Measurements from ENCODE around the gene MECP2.

The MECP2 gene

DNA sequence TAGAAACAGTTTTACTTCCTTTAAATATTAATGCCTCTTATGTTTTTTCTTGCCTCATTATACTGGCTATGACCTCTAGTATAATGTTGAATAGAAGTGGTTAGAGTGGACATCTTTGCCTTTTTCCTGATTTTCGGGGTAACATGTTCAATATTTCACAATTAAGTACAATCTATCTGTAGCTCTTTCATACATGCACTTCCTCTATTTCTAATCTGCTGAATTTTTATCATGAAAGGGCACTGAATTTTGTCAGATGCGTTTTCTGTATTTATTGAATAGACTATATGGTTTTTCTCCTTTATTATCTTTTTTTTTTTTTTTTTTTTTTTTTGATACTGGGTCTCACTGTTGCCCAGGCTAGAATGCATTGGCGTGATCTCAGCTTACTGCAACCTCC lies 29.0 kb downstream of the MECP2 start:
- DNase-seq (ENCODE audit: insufficient read length, low spot score), result no peak
- 0 out of 2 replicates have a peak, but pooled peaks have one; percentile 7 for TF ChIP-seq SPI1 (IDR thresholded peaks at IDR 0.05; ENCODE audit: low read depth, low read length)
- TF ChIP-seq POLR2A (IDR thresholded peaks at IDR 0.05; ENCODE audit: low read depth, low read length), result no peak
- TF ChIP-seq PAX5 (IDR thresholded peaks at IDR 0.05; ENCODE audit: insufficient read depth, low read length, severe bottlenecking), result no peak
- TF ChIP-seq POU2F2 (IDR thresholded peaks at IDR 0.05; ENCODE audit: low read depth, low read length), result no peak
- FAIRE-seq, result no peak

GRCh38 chrX:154064637-154065435 lies 32.7 kb downstream of the MECP2 start:
- DNase-seq (ENCODE audit: insufficient read length, low spot score) (no peak), FAIRE-seq (no peak)
- TF ChIP-seq PAX5 (IDR thresholded peaks at IDR 0.05; ENCODE audit: insufficient read depth, low read length, severe bottlenecking) (no peak), POLR2A (IDR thresholded peaks at IDR 0.05; ENCODE audit: low read depth, low read length) (no peak), SPI1 (IDR thresholded peaks at IDR 0.05; ENCODE audit: low read depth, low read length) (no peak), POU2F2 (IDR thresholded peaks at IDR 0.05; ENCODE audit: low read depth, low read length) (no peak), POLR2AphosphoS5 (IDR thresholded peaks at IDR 0.05; ENCODE audit: low read depth, low read length) (no peak), TAF1 (IDR thresholded peaks at IDR 0.05; ENCODE audit: low read depth, low read length) (no peak)

DNA sequence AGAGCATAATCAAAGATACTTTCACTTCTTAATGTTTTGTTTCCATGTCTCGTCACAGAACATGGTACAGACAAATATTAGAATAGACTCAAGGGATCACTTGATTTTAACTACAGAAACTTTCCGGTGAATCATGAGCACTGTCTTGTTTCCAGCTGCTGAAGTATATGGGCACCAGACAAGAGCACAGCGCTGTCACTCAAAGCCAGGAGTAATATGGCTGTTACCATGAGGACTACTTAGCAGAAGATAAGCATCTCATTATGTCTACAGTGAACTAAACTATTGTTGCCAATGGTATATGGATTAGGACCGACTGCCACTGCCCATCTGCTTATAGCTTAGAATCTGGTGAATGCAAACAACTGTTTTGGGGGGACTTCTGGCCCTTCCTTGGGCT lies 34.3 kb downstream of the MECP2 start:
- peak; percentile 54 for FAIRE-seq
- DNase-seq (ENCODE audit: insufficient read length, low spot score), result no peak
- TF ChIP-seq POU2F2 (IDR thresholded peaks at IDR 0.05; ENCODE audit: low read depth, low read length) (no peak), POLR2AphosphoS5 (IDR thresholded peaks at IDR 0.05; ENCODE audit: low read depth, low read length) (no peak)

DNA sequence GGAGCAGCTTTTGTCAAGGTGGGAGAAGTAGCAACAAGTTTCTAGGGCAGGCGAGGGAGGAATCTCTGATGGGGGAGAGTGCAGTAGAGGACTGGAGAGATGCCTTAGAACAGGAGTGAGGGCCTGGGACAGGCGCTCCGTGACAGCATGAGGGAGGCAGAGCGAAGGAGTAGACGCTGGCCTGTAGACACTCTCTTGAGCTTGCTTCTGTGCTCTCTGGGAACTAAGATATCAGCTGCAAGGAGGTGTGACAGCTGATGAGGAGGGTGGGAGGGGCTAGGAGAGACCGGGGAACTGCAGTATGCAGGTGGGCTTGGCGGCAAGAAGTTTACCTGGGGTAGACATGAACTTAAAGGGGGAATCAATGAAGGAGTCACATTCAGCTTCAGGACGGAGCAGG lies 35.7 kb downstream of the MECP2 start:
- FAIRE-seq, result no peak
- no peak for TF ChIP-seq TAF1 (IDR thresholded peaks at IDR 0.05; ENCODE audit: low read depth, low read length)
- no peak for TF ChIP-seq PAX5 (IDR thresholded peaks at IDR 0.05; ENCODE audit: insufficient read depth, low read length, severe bottlenecking)
- no peak for TF ChIP-seq POLR2AphosphoS5 (IDR thresholded peaks at IDR 0.05; ENCODE audit: low read depth, low read length)

DNA sequence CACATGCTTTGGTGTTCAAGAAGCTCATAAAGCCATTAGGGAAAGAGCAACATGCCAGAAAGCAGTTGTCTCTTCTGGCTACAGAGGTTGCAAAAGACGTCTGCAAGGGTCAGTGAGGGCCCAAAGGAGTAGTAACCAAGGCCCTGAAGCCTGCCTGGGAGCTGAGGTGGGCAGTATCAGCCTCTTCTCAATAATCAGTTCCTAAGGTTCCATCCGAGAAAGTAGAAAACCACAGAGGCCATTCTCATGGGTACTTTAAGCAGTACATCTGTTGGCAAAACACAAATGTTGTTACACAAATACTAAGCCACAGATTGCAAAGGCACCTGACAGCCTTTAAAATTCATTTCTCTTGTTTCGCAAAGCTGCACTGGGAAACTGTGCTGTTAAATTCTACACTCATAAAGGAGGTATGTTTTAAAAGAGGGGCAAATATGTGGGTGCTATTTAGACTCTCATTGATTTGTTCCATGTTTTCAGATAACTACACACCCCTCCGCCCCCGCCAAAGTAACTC lies 37.7 kb downstream of the MECP2 start:
- peak; percentile 71 for FAIRE-seq
- DNase-seq (ENCODE audit: insufficient read length, low spot score), result no peak
- TF ChIP-seq SPI1 (IDR thresholded peaks at IDR 0.05; ENCODE audit: low read depth, low read length) (no peak), POLR2AphosphoS5 (IDR thresholded peaks at IDR 0.05; ENCODE audit: low read depth, low read length) (no peak), TAF1 (IDR thresholded peaks at IDR 0.05; ENCODE audit: low read depth, low read length) (no peak), PAX5 (IDR thresholded peaks at IDR 0.05; ENCODE audit: insufficient read depth, low read length, severe bottlenecking) (no peak), POLR2A (IDR thresholded peaks at IDR 0.05; ENCODE audit: low read depth, low read length) (no peak)

More for the DNA sequence above, 35.7 kb downstream of the MECP2 start:
- no peak for DNase-seq (ENCODE audit: insufficient read length, low spot score)

GRCh38 chrX:154059231-154059630 lies 38.3 kb downstream of the MECP2 start:
- DNase-seq (ENCODE audit: insufficient read length, low spot score) (no peak), FAIRE-seq (no peak)
- no peak for TF ChIP-seq SPI1 (IDR thresholded peaks at IDR 0.05; ENCODE audit: low read depth, low read length)
- no peak for TF ChIP-seq POLR2A (IDR thresholded peaks at IDR 0.05; ENCODE audit: low read depth, low read length)
- no peak for TF ChIP-seq POLR2AphosphoS5 (IDR thresholded peaks at IDR 0.05; ENCODE audit: low read depth, low read length)
- TF ChIP-seq POU2F2 (IDR thresholded peaks at IDR 0.05; ENCODE audit: low read depth, low read length), result no peak
- TF ChIP-seq PAX5 (IDR thresholded peaks at IDR 0.05; ENCODE audit: insufficient read depth, low read length, severe bottlenecking), result no peak
- no peak for TF ChIP-seq TAF1 (IDR thresholded peaks at IDR 0.05; ENCODE audit: low read depth, low read length)

GRCh38 chrX:154058214-154058997 lies 39.1 kb downstream of the MECP2 start:
- TF ChIP-seq POLR2AphosphoS5 (IDR thresholded peaks at IDR 0.05; ENCODE audit: low read depth, low read length), result no peak
- TF ChIP-seq POLR2A (IDR thresholded peaks at IDR 0.05; ENCODE audit: low read depth, low read length), result no peak
- TF ChIP-seq TAF1 (IDR thresholded peaks at IDR 0.05; ENCODE audit: low read depth, low read length), result no peak
- TF ChIP-seq SPI1 (IDR thresholded peaks at IDR 0.05; ENCODE audit: low read depth, low read length), result no peak
- TF ChIP-seq PAX5 (IDR thresholded peaks at IDR 0.05; ENCODE audit: insufficient read depth, low read length, severe bottlenecking), result no peak
- TF ChIP-seq POU2F2 (IDR thresholded peaks at IDR 0.05; ENCODE audit: low read depth, low read length), result no peak
- DNase-seq (ENCODE audit: insufficient read length, low spot score) (no peak), FAIRE-seq (no peak)

DNA sequence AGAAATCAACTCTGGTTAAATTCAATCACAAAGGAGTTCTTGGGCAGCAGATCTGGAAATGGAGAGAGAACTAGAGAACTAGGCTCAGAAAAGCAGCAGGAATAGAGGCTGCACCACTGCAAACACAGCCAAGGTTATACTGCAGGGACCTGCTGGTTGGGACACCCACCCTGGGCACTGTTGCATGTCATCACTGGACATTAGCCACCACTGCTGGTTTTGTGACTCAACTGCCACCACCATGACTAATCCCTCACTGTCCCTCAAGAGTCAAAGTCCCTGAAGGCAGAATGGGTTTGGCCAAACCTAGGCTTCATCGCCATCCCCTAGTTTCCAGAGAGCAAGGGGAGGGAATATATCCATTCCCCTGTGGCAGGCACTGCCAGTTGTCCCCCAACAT lies 39.7 kb downstream of the MECP2 start:
- DNase-seq (ENCODE audit: insufficient read length, low spot score) (no peak), FAIRE-seq (no peak)

GRCh38 chrX:154056770-154057241 lies 40.7 kb downstream of the MECP2 start:
- DNase-seq (ENCODE audit: insufficient read length, low spot score) (no peak), FAIRE-seq (peak; percentile 35)
- TF ChIP-seq POU2F2 (IDR thresholded peaks at IDR 0.05; ENCODE audit: low read depth, low read length) (no peak), SPI1 (IDR thresholded peaks at IDR 0.05; ENCODE audit: low read depth, low read length) (peak; percentile 20; the same call in 1 of the 2 replicates), POLR2A (IDR thresholded peaks at IDR 0.05; ENCODE audit: low read depth, low read length) (no peak)

More for the DNA sequence above, 39.7 kb downstream of the MECP2 start:
- TF ChIP-seq SPI1 (IDR thresholded peaks at IDR 0.05; ENCODE audit: low read depth, low read length) (no peak), PAX5 (IDR thresholded peaks at IDR 0.05; ENCODE audit: insufficient read depth, low read length, severe bottlenecking) (no peak), POLR2AphosphoS5 (IDR thresholded peaks at IDR 0.05; ENCODE audit: low read depth, low read length) (no peak), POU2F2 (IDR thresholded peaks at IDR 0.05; ENCODE audit: low read depth, low read length) (no peak), TAF1 (IDR thresholded peaks at IDR 0.05; ENCODE audit: low read depth, low read length) (no peak), POLR2A (IDR thresholded peaks at IDR 0.05; ENCODE audit: low read depth, low read length) (no peak)
